NCI-H2227 (cell line): Measurements from ENCODE around the gene SMIM10.
"Not testable (repeated sequence)": the region's sequence is repeated elsewhere in the genome, so short reads cannot be mapped to it uniquely, and the experiment has no call there.

Source experiments
- DNase-seq: peaks from one replicate; lab custom pipeline; 2025; ENCODE audit not compliant: unreplicated experiment; lab: John Stamatoyannopoulos, UW

Gene SMIM10

GRCh38 chrX:135009838-135010237 is 19.0 kb downstream of the SMIM10 start:
- no peak for DNase-seq

DNA sequence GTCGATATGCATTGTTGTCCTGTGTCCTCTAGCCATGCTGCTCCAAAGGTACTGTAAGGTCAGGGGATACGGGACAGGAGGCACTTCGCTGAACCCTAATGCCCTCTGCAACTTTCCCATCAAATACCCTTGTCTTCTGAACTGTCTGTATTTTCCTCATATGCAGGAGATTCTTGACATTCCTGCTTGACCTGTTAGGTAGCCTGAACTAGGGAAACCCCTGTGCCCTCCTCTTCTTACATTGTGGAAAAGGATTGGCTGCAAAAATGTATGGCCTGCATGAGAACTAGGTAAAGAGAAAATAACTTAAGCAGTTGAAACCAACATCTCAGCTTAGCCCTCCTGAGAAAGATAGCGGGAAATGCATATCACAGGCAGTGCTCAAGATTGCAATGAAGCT is 20.1 kb downstream of the SMIM10 start:
- DNase-seq = no peak

- DNase-seq = no peak
Measured at GRCh38 chrX:135015523-135016245, 24.9 kb downstream of the SMIM10 start.

GRCh38 chrX:135019890-135020289 is 29.1 kb downstream of the SMIM10 start:
- DNase-seq = not testable (repeated sequence)

DNA sequence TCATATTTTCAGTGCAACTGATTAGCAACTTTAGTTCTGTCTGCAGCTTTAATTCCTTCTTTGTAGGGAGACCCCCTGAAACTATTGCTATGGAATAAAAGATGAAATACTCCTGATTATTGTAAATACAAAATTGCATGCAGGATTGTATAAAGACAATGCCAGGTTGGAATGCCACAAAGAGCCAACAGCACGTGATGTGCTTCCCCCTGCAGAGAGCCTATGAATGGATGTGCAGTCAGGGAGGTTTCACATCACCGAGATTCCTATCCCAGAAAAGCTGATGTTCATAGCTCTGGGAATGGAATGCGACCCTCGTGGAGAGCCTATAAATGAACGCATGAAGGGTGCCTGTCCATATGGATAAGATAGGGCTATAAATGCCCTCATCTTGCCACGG is 33.0 kb downstream of the SMIM10 start:
- DNase-seq = not testable (repeated sequence)

DNA sequence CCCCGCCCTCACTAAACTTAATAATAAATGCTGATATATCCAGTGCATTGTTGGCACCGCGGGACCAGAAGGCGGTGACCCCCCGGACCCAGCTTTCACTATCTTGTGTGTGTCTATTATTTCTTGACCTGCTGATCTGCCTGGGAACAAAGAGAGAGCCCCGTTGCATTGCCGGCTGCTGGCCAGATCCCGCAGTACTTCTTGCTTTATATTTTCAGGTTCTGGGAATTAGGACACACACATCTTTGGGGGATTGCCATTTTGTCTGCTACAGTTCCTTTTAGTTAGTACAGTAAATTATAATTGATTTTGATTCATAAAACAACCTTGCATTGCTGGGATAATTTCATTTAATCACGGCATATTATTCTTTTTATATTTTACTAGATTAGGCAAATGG is 33.7 kb downstream of the SMIM10 start:
- DNase-seq = peak; percentile 31

DNA sequence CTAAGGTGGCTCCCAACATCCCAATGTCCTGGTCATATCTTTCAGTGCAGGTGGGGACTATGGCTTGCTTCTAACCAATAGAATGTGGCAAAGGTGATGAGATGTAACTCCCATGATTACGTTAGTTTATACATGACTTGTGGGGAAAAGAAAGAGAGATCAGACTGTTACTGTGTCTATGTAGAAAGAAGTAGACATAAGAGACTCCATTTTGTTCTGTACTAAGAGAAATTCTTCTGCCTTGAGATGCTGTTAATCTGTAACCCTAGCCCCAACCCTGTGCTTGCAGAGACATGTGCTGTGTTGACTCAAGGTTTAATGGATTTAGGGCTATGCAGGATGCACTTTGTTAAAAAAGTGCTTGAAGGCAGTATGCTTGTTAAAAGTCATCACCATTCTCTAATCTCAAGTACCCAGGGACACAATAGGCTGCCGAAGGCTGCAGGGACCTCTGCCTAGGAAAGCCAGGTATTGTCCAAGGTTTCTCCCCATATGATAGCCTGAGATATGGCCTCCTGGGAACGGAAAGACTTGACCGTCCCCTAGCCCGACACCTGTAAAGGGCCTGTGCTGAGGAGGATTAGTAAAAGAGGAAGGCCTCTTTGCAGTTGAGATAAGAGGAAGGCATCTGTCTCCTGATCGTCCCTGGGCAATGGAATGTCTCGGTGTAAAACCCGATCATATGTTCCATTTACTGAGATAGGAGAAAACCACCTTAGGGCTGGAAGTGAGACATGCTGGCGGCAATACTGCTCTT is 39.6 kb downstream of the SMIM10 start:
- DNase-seq = not testable (repeated sequence)

GRCh38 chrX:135041149-135042123 is 50.6 kb downstream of the SMIM10 start:
- peak; percentile 12 for DNase-seq
